ENCODE results near the gene MAMDC2. TPM values are rescaled to one million over a fixed set of nuclear protein-coding genes. Genes with fewer than 3 reads are reported as not detected.

MAMDC2 gene
- total and polyA plus RNA-seq, 2 of the 8 experiments (the other 6 are each of a cell fraction or from before 2014, with no cell fraction given), result 6.1 to 15.4 TPM

- Histone ChIP-seq H4K20me1 (replicated peaks in 1 of 2; ENCODE audit: control insufficient read depth in 1 of 2, insufficient read depth in 2 of 2, low read length in 2 of 2) (no peaks in the 10 kb centered on the region), H2BK5ac (ENCODE audit: low read depth, low read length) (no peak overlapping the region), H3K18ac (ENCODE audit: extremely low read depth, low read length) (no peak overlapping the region), H4K91ac (replicated peaks; ENCODE audit: insufficient read length, low read length) (no peak overlapping the region), H4K8ac (ENCODE audit: extremely low read depth, insufficient read depth, low read length) (no peak overlapping the region), H3K56ac (replicated peaks; ENCODE audit: insufficient read length, low read depth, low read length) (no peak overlapping the region), H3K9ac (replicated peaks in 1 of 4; ENCODE audit: extremely low read depth in 1 of 4, low read depth in 3 of 4, low read length in 3 of 4) (no peak overlapping the region), H3K9me3 (ENCODE audit: insufficient read depth in 2 of 2, low read depth in 1 of 2, low read length in 1 of 2) (no peaks in the 10 kb centered on the region), H3K23me2 (ENCODE audit: low read depth, low read length) (no peaks in the 10 kb centered on the region), H3K79me2 (ENCODE audit: control insufficient read depth in 1 of 2, insufficient read depth in 2 of 2, low read length in 2 of 2) (no peaks in the 10 kb centered on the region), H3K4me2 (ENCODE audit: insufficient read depth in 1 of 2, low read depth in 2 of 2, low read length in 2 of 2) (no peak overlapping the region), H2BK20ac (ENCODE audit: low read length) (no peak overlapping the region), H3K27ac (ENCODE audit: low read depth, low read length) (no peak overlapping the region), H2BK12ac (ENCODE audit: low read depth, low read length) (no peak overlapping the region), H3K23ac (ENCODE audit: insufficient read length) (no peak overlapping the region), H2AK5ac (ENCODE audit: low read depth, low read length) (no peak overlapping the region), H2BK15ac (ENCODE audit: low read length) (no peak overlapping the region), H3K14ac (ENCODE audit: insufficient read length) (no peak overlapping the region), H3K27me3 (replicated peaks in 1 of 4; ENCODE audit: control insufficient read depth in 3 of 4, extremely low read depth in 1 of 4, insufficient read depth in 3 of 4, low read length in 3 of 4) (no peaks in the 10 kb centered on the region), H3K4ac (replicated peaks; ENCODE audit: insufficient read length, low read depth, low read length) (no peak overlapping the region), H4K5ac (ENCODE audit: insufficient read length, low read depth, low read length) (no peak overlapping the region), H3K36me3 (ENCODE audit: control insufficient read depth in 2 of 4, insufficient read depth in 4 of 4, low read length in 3 of 4) (no peaks in the 10 kb centered on the region), H3K79me1 (ENCODE audit: low read depth, low read length) (no peaks in the 10 kb centered on the region), H2AFZ (ENCODE audit: low read length) (no peak overlapping the region), H3K4me1 (replicated peaks in 1 of 4; ENCODE audit: control insufficient read depth in 3 of 4, insufficient read depth in 4 of 4, low read length in 3 of 4) (no peaks in the 10 kb centered on the region), H3K4me3 (ENCODE audit: extremely low read depth in 1 of 4, insufficient read depth in 2 of 4, low read depth in 3 of 4, low read length in 4 of 4) (no peak overlapping the region), H2BK120ac (replicated peaks; ENCODE audit: low read depth, low read length) (no peak overlapping the region)
- FAIRE-seq, result no peak
- no peak for DNase-seq (ENCODE audit: low read depth in 1 of 2, low spot score in 2 of 2)
- ChIA-PET CTCF (ENCODE audit: partially characterized antibody) (no interaction called here), POLR2A (ENCODE audit: partially characterized antibody) (no interaction called here)
- WGBS, 2 experiments (ENCODE audit: extremely low coverage in 1 of 2, insufficient coverage in 1 of 2, insufficient read length in 1 of 2, insufficient replicate concordance in 2 of 2, low coverage in 1 of 2, low lambda C conversion rate in 2 of 2, missing lambda C conversion rate in 1 of 2), result 87% methylated on average over 4 of the region's 4 CpGs; no CpG with 5 or more reads in 1 of the 2 experiments
- no peak for TF ChIP-seq CHD2 (IDR thresholded peaks at IDR 0.05; ENCODE audit: low read length)
- no peak for TF ChIP-seq TEAD4 (IDR thresholded peaks at IDR 0.05; ENCODE audit: low read depth, low read length)
- no peak for TF ChIP-seq TAF7 (optimal IDR thresholded peaks at IDR 0.05; ENCODE audit: borderline replicate concordance, low read depth, low read length)
- no peak for TF ChIP-seq KDM4A (IDR thresholded peaks at IDR 0.05; ENCODE audit: low read depth, low read length, severe bottlenecking)
- no peak for TF ChIP-seq TAF1 (IDR thresholded peaks at IDR 0.05; ENCODE audit: low read depth, low read length)
- TF ChIP-seq SP2 (IDR thresholded peaks at IDR 0.05; ENCODE audit: low read length), result no peak
- no peak for TF ChIP-seq RBBP5 (IDR thresholded peaks at IDR 0.05; ENCODE audit: borderline replicate concordance, low read depth, low read length)
- TF ChIP-seq NRF1 (IDR thresholded peaks at IDR 0.05; ENCODE audit: low read depth, low read length), result no peak
- TF ChIP-seq KDM1A (IDR thresholded peaks at IDR 0.05; ENCODE audit: borderline replicate concordance, low read length), result no peak
- TF ChIP-seq CBX5 (IDR thresholded peaks at IDR 0.05; ENCODE audit: low read depth, low read length), result no peak
- TF ChIP-seq MAX (IDR thresholded peaks at IDR 0.05), result no peak
- no peak for TF ChIP-seq E2F6 (IDR thresholded peaks at IDR 0.05)
Observed at GRCh38 chr9:70145981-70146380, 102.3 kb downstream of the MAMDC2 start.

Data from H1 (cell line).